Lower leg skin (tissue), 3 donors: ENCODE data around the gene NUPR1.

Source experiments
- POLR2A ChIP-seq, 2 donors: fragments of 450-650 bp; IDR thresholded peaks; one replicate each; pipeline ENCODE4 v1.6.1; 2016 to 2017; ENCODE audit warnings: antibody characterized with exemption in 2 of 2, mild to moderate bottlenecking in 1 of 2, moderate library complexity in 1 of 2
- TF ChIP-seq, protein P1 (sequence below), 3 donors: fragments of 450-650 bp; IDR thresholded peaks; one replicate each; pipeline ENCODE4 v1.5.1; 2016; ENCODE audit warnings: antibody characterized with exemption in 3 of 3, mild to moderate bottlenecking in 3 of 3, moderate library complexity in 2 of 3

DNA sequence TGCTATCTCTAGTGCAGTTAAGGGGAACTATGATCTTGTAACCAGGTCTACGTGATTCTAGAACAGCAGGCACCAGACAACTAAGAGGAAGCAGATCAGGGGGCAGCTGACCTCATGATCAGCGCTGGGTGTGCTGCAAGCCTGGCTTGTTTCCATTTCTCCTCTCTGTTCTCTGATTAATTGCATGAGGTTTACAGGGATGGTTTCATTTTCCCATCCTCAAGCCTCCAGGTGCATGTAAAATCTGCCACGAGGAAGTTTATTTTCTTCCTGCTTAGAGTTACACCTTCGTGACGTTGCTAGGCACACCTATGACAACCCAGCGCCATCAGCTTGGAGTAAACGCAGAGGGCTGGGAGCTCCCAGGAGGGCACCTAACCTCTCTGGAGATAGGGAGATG is 4.3 kb upstream of the NUPR1 start:
- no peak for TF ChIP-seq POLR2A (IDR thresholded peaks at IDR 0.05)
- TF ChIP-seq, protein P1, sequence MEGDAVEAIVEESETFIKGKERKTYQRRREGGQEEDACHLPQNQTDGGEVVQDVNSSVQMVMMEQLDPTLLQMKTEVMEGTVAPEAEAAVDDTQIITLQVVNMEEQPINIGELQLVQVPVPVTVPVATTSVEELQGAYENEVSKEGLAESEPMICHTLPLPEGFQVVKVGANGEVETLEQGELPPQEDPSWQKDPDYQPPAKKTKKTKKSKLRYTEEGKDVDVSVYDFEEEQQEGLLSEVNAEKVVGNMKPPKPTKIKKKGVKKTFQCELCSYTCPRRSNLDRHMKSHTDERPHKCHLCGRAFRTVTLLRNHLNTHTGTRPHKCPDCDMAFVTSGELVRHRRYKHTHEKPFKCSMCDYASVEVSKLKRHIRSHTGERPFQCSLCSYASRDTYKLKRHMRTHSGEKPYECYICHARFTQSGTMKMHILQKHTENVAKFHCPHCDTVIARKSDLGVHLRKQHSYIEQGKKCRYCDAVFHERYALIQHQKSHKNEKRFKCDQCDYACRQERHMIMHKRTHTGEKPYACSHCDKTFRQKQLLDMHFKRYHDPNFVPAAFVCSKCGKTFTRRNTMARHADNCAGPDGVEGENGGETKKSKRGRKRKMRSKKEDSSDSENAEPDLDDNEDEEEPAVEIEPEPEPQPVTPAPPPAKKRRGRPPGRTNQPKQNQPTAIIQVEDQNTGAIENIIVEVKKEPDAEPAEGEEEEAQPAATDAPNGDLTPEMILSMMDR (IDR thresholded peaks at IDR 0.05), result no peak
